IMR-90 (cell line): ENCODE measurements around the gene RUFY1. TPM values are rescaled to one million over a fixed set of nuclear protein-coding genes. Genes with fewer than 3 reads are reported as not detected.
A peak's percentile ranks its signal among the peaks of the same experiment; 100 is the strongest.

Experiments
- ATAC-seq: fragments of 200-7000 bp; cut with Tn5 transposase; 2 replicates; pipeline ENCODE4 v1.9.1; 2020; ENCODE audit warnings: low read depth, mild to moderate bottlenecking, moderate library complexity
- BruUV-seq: library from RNA; stranded (reverse); fragments of 400-500 nt; replicated peaks from 2 replicates; lab custom pipeline; 2021; lab: Mats Ljungman, UMichigan
- CTCF ChIA-PET: fragments of 300-600 bp; formaldehyde crosslinking; extraction: SDS; loops from one replicate; lab custom pipeline; 2021; ENCODE audit warnings: antibody characterized with exemption; lab: Yijun Ruan, JAX
- POLR2A ChIA-PET: fragments of 300-600 bp; sonication (Branson Sonifier 250); formaldehyde crosslinking; loops from one replicate; lab custom pipeline; 2022; ENCODE audit warnings: antibody characterized with exemption; ENCODE audit not compliant: unreplicated experiment; lab: Charles Lee
- DNase-seq: peaks from one replicate; pipeline ENCODE4 v3.0.0; 2013
- H2AFZ ChIP-seq: replicated peaks from 2 replicates; pipeline ENCODE3; 2013; ENCODE audit warnings: low read length, mild to moderate bottlenecking; ENCODE audit not compliant: poor library complexity
- H2AK5ac ChIP-seq: 2 replicates; pipeline ENCODE4 v1.6.1; 2013; ENCODE audit warnings: low read depth, low read length, inconsistent platforms
- H2AK9ac ChIP-seq: replicated peaks from 2 replicates; pipeline ENCODE3; 2013; ENCODE audit warnings: mild to moderate bottlenecking, low read depth, low read length, moderate library complexity; ENCODE audit not compliant: poor library complexity
- H2BK120ac ChIP-seq: 2 replicates; pipeline ENCODE4 v1.6.1; 2013; ENCODE audit warnings: low read depth, low read length, inconsistent platforms
- H2BK15ac ChIP-seq: 3 replicates; pipeline ENCODE4 v1.6.1; 2013; ENCODE audit warnings: low read depth, low read length, inconsistent platforms
- H2BK20ac ChIP-seq: 2 replicates; pipeline ENCODE4 v1.6.1; 2013; ENCODE audit warnings: low read depth, mild to moderate bottlenecking, inconsistent platforms, low read length, moderate library complexity
- H2BK5ac ChIP-seq: 2 replicates; pipeline ENCODE4 v1.6.1; 2013; ENCODE audit warnings: mild to moderate bottlenecking, low read depth, low read length, inconsistent platforms; ENCODE audit not compliant: poor library complexity, severe bottlenecking
- H3K14ac ChIP-seq: replicated peaks from 2 replicates; pipeline ENCODE4 v1.6.1; 2013; ENCODE audit warnings: low read depth, low read length, inconsistent platforms
- H3K18ac ChIP-seq: 2 replicates; pipeline ENCODE4 v1.6.1; 2013; ENCODE audit warnings: low read depth, low read length, control low read depth
- H3K23ac ChIP-seq: 2 replicates; pipeline ENCODE4 v1.6.1; 2013; ENCODE audit warnings: low read depth, low read length, inconsistent platforms
- H3K27ac ChIP-seq: 2 replicates; pipeline ENCODE4 v1.5.1; 2013; ENCODE audit warnings: mild to moderate bottlenecking, control low read depth, low read length; ENCODE audit not compliant: insufficient read depth
- H3K27me3 ChIP-seq: 2 replicates; pipeline ENCODE4 v1.6.1; 2013; ENCODE audit warnings: low read length; ENCODE audit not compliant: control insufficient read depth, insufficient read depth
- H3K36me3 ChIP-seq: 2 replicates; pipeline ENCODE4 v1.6.1; 2013; ENCODE audit warnings: low read length, mixed read lengths; ENCODE audit not compliant: control insufficient read depth, insufficient read depth
- H3K4ac ChIP-seq: 2 replicates; pipeline ENCODE4 v1.6.1; 2013; ENCODE audit warnings: low read depth, low read length, inconsistent platforms
- H3K4me1 ChIP-seq: 2 replicates; pipeline ENCODE4 v1.6.1; 2013; ENCODE audit warnings: low read length, mixed read lengths; ENCODE audit not compliant: control insufficient read depth, insufficient read depth
- H3K4me2 ChIP-seq: 2 replicates; pipeline ENCODE4 v1.6.1; 2013; ENCODE audit warnings: low read depth, mild to moderate bottlenecking, control low read depth, low read length, moderate library complexity
- H3K4me3 ChIP-seq: 2 replicates; pipeline ENCODE4 v1.5.1; 2013; ENCODE audit warnings: low read depth, mild to moderate bottlenecking, control low read depth, low read length, moderate library complexity; ENCODE audit not compliant: insufficient read depth
- H3K56ac ChIP-seq: 2 replicates; pipeline ENCODE4 v1.6.1; 2013; ENCODE audit warnings: low read length, inconsistent platforms; ENCODE audit not compliant: insufficient read depth; ENCODE audit errors: extremely low read depth
- H3K79me1 ChIP-seq, 2 experiments: 2 replicates each; pipeline ENCODE4 v1.6.1; 2013; ENCODE audit warnings: low read length in 2 of 2, inconsistent platforms in 1 of 2, low read depth in 1 of 2
- H3K9ac ChIP-seq: 2 replicates; pipeline ENCODE4 v1.6.1; 2013; ENCODE audit warnings: low read depth, low read length, control low read depth
- H3K9me1 ChIP-seq: 2 replicates; pipeline ENCODE4 v1.6.1; 2013; ENCODE audit warnings: low read length, inconsistent platforms; ENCODE audit not compliant: insufficient read depth
- H3K9me3 ChIP-seq: 2 replicates; pipeline ENCODE4 v1.6.1; 2013; ENCODE audit warnings: low read length; ENCODE audit not compliant: control insufficient read depth, insufficient read depth
- H4K20me1 ChIP-seq: 2 replicates; pipeline ENCODE4 v1.6.1; 2013; ENCODE audit warnings: low read length, inconsistent platforms; ENCODE audit not compliant: insufficient read depth
- H4K5ac ChIP-seq: 2 replicates; pipeline ENCODE4 v1.6.1; 2013; ENCODE audit warnings: mild to moderate bottlenecking, low read depth, low read length, control low read depth
- H4K8ac ChIP-seq, 2 experiments: 2 replicates each; pipeline ENCODE4 v1.6.1; 2013; ENCODE audit warnings: low read depth in 2 of 2, low read length in 2 of 2, control low read depth in 1 of 2, inconsistent platforms in 1 of 2
- H4K91ac ChIP-seq: 2 replicates; pipeline ENCODE4 v1.6.1; 2013; ENCODE audit warnings: low read depth, low read length, inconsistent platforms; ENCODE audit not compliant: insufficient read depth
- BHLHE40 ChIP-seq: fragments of 150-350 bp; IDR thresholded peaks from 2 replicates; pipeline ENCODE4 v1.6.1; 2016; ENCODE audit warnings: mild to moderate bottlenecking, low read depth, low read length
- CEBPB ChIP-seq: IDR thresholded peaks from 2 replicates; pipeline ENCODE4 v1.6.1; 2012; ENCODE audit warnings: low read depth, low read length, improper control_type of control experiment
- CHD1 ChIP-seq: IDR thresholded peaks from 2 replicates; pipeline ENCODE4 v1.6.1; 2012; ENCODE audit warnings: low read depth, low read length, improper control_type of control experiment
- FOS ChIP-seq: fragments of 150-350 bp; IDR thresholded peaks from 2 replicates; pipeline ENCODE4 v1.6.1; 2016; ENCODE audit warnings: low read depth, low read length
- MAFK ChIP-seq: IDR thresholded peaks from 2 replicates; pipeline ENCODE4 v1.6.1; 2012; ENCODE audit warnings: low read depth, low read length, improper control_type of control experiment
- MAZ ChIP-seq: IDR thresholded peaks from 2 replicates; pipeline ENCODE4 v1.6.1; 2012; ENCODE audit warnings: low read depth, mild to moderate bottlenecking, low read length, improper control_type of control experiment, moderate library complexity, borderline replicate concordance
- MXI1 ChIP-seq: IDR thresholded peaks from 2 replicates; pipeline ENCODE4 v1.6.1; 2012; ENCODE audit warnings: low read depth, mild to moderate bottlenecking, low read length, moderate library complexity, borderline replicate concordance
- NFE2L2 ChIP-seq: fragments of 150-350 bp; IDR thresholded peaks from 2 replicates; pipeline ENCODE4 v1.6.1; 2016; ENCODE audit warnings: low read depth, mild to moderate bottlenecking, low read length
- POLR2A ChIP-seq: IDR thresholded peaks from 2 replicates; pipeline ENCODE4 v1.6.1; 2012; ENCODE audit warnings: mild to moderate bottlenecking, low read depth, low read length
- RAD21 ChIP-seq: IDR thresholded peaks from 2 replicates; pipeline ENCODE4 v1.6.1; 2012; ENCODE audit warnings: low read length, improper control_type of control experiment
- RCOR1 ChIP-seq: IDR thresholded peaks from 2 replicates; pipeline ENCODE4 v1.6.1; 2012; ENCODE audit warnings: mild to moderate bottlenecking, low read length, improper control_type of control experiment; ENCODE audit not compliant: insufficient replicate concordance
- SMC3 ChIP-seq: fragments of 150-350 bp; IDR thresholded peaks from 2 replicates; pipeline ENCODE4 v1.6.1; 2016; ENCODE audit warnings: low read depth, mild to moderate bottlenecking, antibody characterized with exemption, low read length, moderate library complexity
- WGBS, 2 experiments: methylation state at CpG; one replicate each; pipeline versions ENCODE4 v1.1.5 to v1.1.7; 2013; ENCODE audit warnings: missing lambda C conversion rate in 2 of 2; ENCODE audit not compliant: insufficient read length in 1 of 2; ENCODE audit errors: extremely low coverage in 2 of 2; 5-methylcytosine and 5-hydroxymethylcytosine counted together
- dilution Hi-C: fragments of 300-500 bp; cut with HindIII; formaldehyde crosslinking; loops from one replicate; pipeline ENCODE4 v1.14.3; 2018; ENCODE audit warnings: low sequenced_read_pairs; ENCODE audit not compliant: unreplicated experiment
- in situ Hi-C: fragments of 300-500 bp; cut with MboI; formaldehyde crosslinking; loops from 3 replicates; pipeline ENCODE4 v1.14.3; 2019; ENCODE audit warnings: low sequenced_read_pairs, inconsistent platforms, mixed read lengths
- intact Hi-C: fragments of 100-400 bp; cut with micrococcal nuclease; formaldehyde crosslinking; loops from 2 replicates; pipeline ENCODE4 v1.10.0; 2022
- polyA plus RNA-seq, 3 experiments: library from polyadenylated mRNA; depleted of rRNA; stranded (reverse); fragments of >200 nt; gene quantifications; 2 replicates each; pipeline ENCODE4 v1.2.3, GENCODE V29; 2012; ENCODE audit warnings: low replicate concordance in 1 of 3
- total RNA-seq: library from RNA; depleted of rRNA; stranded (reverse); fragments of >200 nt; gene quantifications from 2 replicates; pipeline ENCODE4 v1.2.3, GENCODE V29; 2012
- TF ChIP-seq, protein P1 (sequence below): conservative IDR thresholded peaks from 2 replicates; pipeline ENCODE4 v1.5.1; 2012; ENCODE audit warnings: mild to moderate bottlenecking, low read depth, low read length, improper control_type of control experiment
- TF ChIP-seq, protein P2 (sequence below): fragments of 150-350 bp; IDR thresholded peaks from 2 replicates; pipeline ENCODE4 v1.6.1; 2016; ENCODE audit warnings: low read depth, mild to moderate bottlenecking, low read length, moderate library complexity, borderline replicate concordance
- TF ChIP-seq, protein P3 (sequence below): fragments of 150-350 bp; IDR thresholded peaks from 2 replicates; pipeline ENCODE4 v1.6.1; 2017; ENCODE audit warnings: mild to moderate bottlenecking, antibody characterized with exemption, low read length, low read depth

RUFY1 gene
- total and polyA plus RNA-seq, 2 of the 4 experiments (the other 2 are of a cell fraction) = 19.5 to 21.8 TPM

GRCh38 chr5:179618923-179619554, 68.7 kb downstream of the RUFY1 start:
- Histone ChIP-seq H2BK5ac (no peak overlapping the region), H4K91ac (no peak overlapping the region), H3K23ac (no peak overlapping the region), H4K5ac (no peak overlapping the region), H3K27ac (no peak overlapping the region), H3K36me3 (peaks cover 58% of the 10 kb centered on the region), H4K8ac (no peak overlapping the region), H2BK15ac (no peak overlapping the region), H3K9me3 (no peaks in the 10 kb centered on the region), H2AFZ (no peak overlapping the region), H3K9ac (peak overlapping the region; percentile 39; the same call in 1 of the 2 replicates), H3K4ac (no peak overlapping the region), H3K18ac (no peak overlapping the region), H3K9me1 (peaks cover 11% of the 10 kb centered on the region; the same call in 1 of the 2 replicates), H2BK20ac (no peak overlapping the region), H3K4me3 (peak overlapping the region; percentile 18; the same call in 1 of the 2 replicates), H4K20me1 (peaks cover 92% of the 10 kb centered on the region), H3K27me3 (no peaks in the 10 kb centered on the region), H3K4me2 (peak overlapping the region; percentile 78), H3K79me1 (peaks cover 13 to 47% of the 10 kb centered on the region in 2 experiments; a peak in 3 of 4 replicates), H2AK9ac (no peak overlapping the region), H3K14ac (no peak overlapping the region), H3K4me1 (peaks cover 2% of the 10 kb centered on the region), H3K56ac (no peak overlapping the region), H2AK5ac (no peak overlapping the region), H2BK120ac (no peak overlapping the region)
- in situ Hi-C loops (no loop called here), dilution Hi-C loops (no loop called here), intact Hi-C loops (no loop called here)
- ChIA-PET CTCF (interaction anchor here (2.1 kb wide), 1 partner anchor 49 kb away, joined by 7 read pairs; no protein-coding TSS in a partner anchor), POLR2A (interaction anchor here (0.6 kb wide), 3 partner anchors 14 to 188 kb away, joined by 3 to 8 read pairs (median 3); no protein-coding TSS in a partner anchor)
- BruUV-seq = no TSS peak
- WGBS, 2 experiments = no CpG with 5 or more reads among the region's 6 CpGs
- DNase-seq (no peak), ATAC-seq (no peak)
- TF ChIP-seq MAZ (no peak), FOS (no peak), SMC3 (no peak), POLR2A (no peak), CHD1 (no peak), MAFK (no peak), BHLHE40 (no peak), RAD21 (no peak), RCOR1 (no peak), MXI1 (no peak), CEBPB (no peak), NFE2L2 (no peak)
- TF ChIP-seq, protein P1, sequence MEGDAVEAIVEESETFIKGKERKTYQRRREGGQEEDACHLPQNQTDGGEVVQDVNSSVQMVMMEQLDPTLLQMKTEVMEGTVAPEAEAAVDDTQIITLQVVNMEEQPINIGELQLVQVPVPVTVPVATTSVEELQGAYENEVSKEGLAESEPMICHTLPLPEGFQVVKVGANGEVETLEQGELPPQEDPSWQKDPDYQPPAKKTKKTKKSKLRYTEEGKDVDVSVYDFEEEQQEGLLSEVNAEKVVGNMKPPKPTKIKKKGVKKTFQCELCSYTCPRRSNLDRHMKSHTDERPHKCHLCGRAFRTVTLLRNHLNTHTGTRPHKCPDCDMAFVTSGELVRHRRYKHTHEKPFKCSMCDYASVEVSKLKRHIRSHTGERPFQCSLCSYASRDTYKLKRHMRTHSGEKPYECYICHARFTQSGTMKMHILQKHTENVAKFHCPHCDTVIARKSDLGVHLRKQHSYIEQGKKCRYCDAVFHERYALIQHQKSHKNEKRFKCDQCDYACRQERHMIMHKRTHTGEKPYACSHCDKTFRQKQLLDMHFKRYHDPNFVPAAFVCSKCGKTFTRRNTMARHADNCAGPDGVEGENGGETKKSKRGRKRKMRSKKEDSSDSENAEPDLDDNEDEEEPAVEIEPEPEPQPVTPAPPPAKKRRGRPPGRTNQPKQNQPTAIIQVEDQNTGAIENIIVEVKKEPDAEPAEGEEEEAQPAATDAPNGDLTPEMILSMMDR = no peak
- TF ChIP-seq, protein P2, sequence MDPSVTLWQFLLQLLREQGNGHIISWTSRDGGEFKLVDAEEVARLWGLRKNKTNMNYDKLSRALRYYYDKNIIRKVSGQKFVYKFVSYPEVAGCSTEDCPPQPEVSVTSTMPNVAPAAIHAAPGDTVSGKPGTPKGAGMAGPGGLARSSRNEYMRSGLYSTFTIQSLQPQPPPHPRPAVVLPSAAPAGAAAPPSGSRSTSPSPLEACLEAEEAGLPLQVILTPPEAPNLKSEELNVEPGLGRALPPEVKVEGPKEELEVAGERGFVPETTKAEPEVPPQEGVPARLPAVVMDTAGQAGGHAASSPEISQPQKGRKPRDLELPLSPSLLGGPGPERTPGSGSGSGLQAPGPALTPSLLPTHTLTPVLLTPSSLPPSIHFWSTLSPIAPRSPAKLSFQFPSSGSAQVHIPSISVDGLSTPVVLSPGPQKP = no peak
- TF ChIP-seq, protein P3, sequence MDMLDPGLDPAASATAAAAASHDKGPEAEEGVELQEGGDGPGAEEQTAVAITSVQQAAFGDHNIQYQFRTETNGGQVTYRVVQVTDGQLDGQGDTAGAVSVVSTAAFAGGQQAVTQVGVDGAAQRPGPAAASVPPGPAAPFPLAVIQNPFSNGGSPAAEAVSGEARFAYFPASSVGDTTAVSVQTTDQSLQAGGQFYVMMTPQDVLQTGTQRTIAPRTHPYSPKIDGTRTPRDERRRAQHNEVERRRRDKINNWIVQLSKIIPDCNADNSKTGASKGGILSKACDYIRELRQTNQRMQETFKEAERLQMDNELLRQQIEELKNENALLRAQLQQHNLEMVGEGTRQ = no peak
